ENCODE measurements around the gene CACNA2D3. TPM values are rescaled to one million over a fixed set of nuclear protein-coding genes. Genes with fewer than 3 reads are reported as not detected.

CACNA2D3 gene
- total RNA-seq, 2 donors from 2014 or later = 0.97 TPM; not detected in 1

- Mint-ChIP-seq H3K36me3 (ENCODE audit: low read depth) (no peaks in the 10 kb centered on the region), H3K9me3 (peaks cover 5% of the 10 kb centered on the region), H3K27ac (no peak overlapping the region), H3K4me1 (no peaks in the 10 kb centered on the region), H3K4me3 (no peak overlapping the region), H3K27me3 (ENCODE audit: insufficient read depth) (no peaks in the 10 kb centered on the region)
- no peak for DNase-seq
- Histone ChIP-seq H3K4me3 (ENCODE audit: low read length) (no peak overlapping the region), H3K27ac (ENCODE audit: low read depth, low read length) (no peak overlapping the region), H3K4me1 (ENCODE audit: control insufficient read depth, insufficient read depth, low read length) (no peaks in the 10 kb centered on the region), H3K9me3 (ENCODE audit: control insufficient read depth, low read length) (peaks cover 20% of the 10 kb centered on the region), H3K27me3 (ENCODE audit: control insufficient read depth, insufficient read depth, low read length, poor library complexity, severe bottlenecking) (no peaks in the 10 kb centered on the region), H3K9ac (ENCODE audit: extremely low read depth, low read length, poor library complexity, severe bottlenecking) (no peak overlapping the region), H3K36me3 (ENCODE audit: control insufficient read depth, insufficient read depth, low read length) (no peaks in the 10 kb centered on the region)
- no peak for TF ChIP-seq CTCF (conservative IDR thresholded peaks at IDR 0.05)
Measured at GRCh38 chr3:54783611-54784010, 661.3 kb downstream of the CACNA2D3 start.

GRCh38 chr3:54784021-54784420 lies 661.7 kb downstream of the CACNA2D3 start:
- H3K27ac Mint-ChIP-seq = no peak overlapping the region
- H3K36me3 ChIP-seq (ENCODE audit: control insufficient read depth, insufficient read depth, low read length) = no peaks in the 10 kb centered on the region
- no peak overlapping the region for H3K4me3 ChIP-seq (ENCODE audit: low read length)
- DNase-seq = no peak
- H3K9me3 ChIP-seq (ENCODE audit: control insufficient read depth, low read length) = peaks cover 20% of the 10 kb centered on the region
- no peaks in the 10 kb centered on the region for H3K36me3 Mint-ChIP-seq (ENCODE audit: low read depth)
- H3K4me1 ChIP-seq (ENCODE audit: control insufficient read depth, insufficient read depth, low read length) = no peaks in the 10 kb centered on the region
- H3K4me3 Mint-ChIP-seq = no peak overlapping the region
- H3K4me1 Mint-ChIP-seq = no peaks in the 10 kb centered on the region
- H3K27me3 Mint-ChIP-seq (ENCODE audit: insufficient read depth) = no peaks in the 10 kb centered on the region
- 85 to 90% methylated on average over 5 of the region's 5 CpGs for WGBS, 2 experiments (ENCODE audit: insufficient coverage in 1 of 2, insufficient read length in 1 of 2)
- no peak for TF ChIP-seq CTCF (conservative IDR thresholded peaks at IDR 0.05)
- no peak overlapping the region for H3K27ac ChIP-seq (ENCODE audit: low read depth, low read length)
- peaks cover 5% of the 10 kb centered on the region for H3K9me3 Mint-ChIP-seq
- no peak overlapping the region for H3K9ac ChIP-seq (ENCODE audit: extremely low read depth, low read length, poor library complexity, severe bottlenecking)
- H3K27me3 ChIP-seq (ENCODE audit: control insufficient read depth, insufficient read depth, low read length, poor library complexity, severe bottlenecking) = no peaks in the 10 kb centered on the region

GRCh38 chr3:54785976-54786375 lies 663.6 kb downstream of the CACNA2D3 start:
- Histone ChIP-seq H3K9me3 (ENCODE audit: control insufficient read depth, low read length) (peaks cover 20% of the 10 kb centered on the region), H3K4me3 (ENCODE audit: low read length) (no peak overlapping the region), H3K9ac (ENCODE audit: extremely low read depth, low read length, poor library complexity, severe bottlenecking) (no peak overlapping the region), H3K27ac (ENCODE audit: low read depth, low read length) (no peak overlapping the region), H3K4me1 (ENCODE audit: control insufficient read depth, insufficient read depth, low read length) (no peaks in the 10 kb centered on the region), H3K27me3 (ENCODE audit: control insufficient read depth, insufficient read depth, low read length, poor library complexity, severe bottlenecking) (no peaks in the 10 kb centered on the region), H3K36me3 (ENCODE audit: control insufficient read depth, insufficient read depth, low read length) (no peaks in the 10 kb centered on the region)
- Mint-ChIP-seq H3K36me3 (ENCODE audit: low read depth) (no peaks in the 10 kb centered on the region), H3K27me3 (ENCODE audit: insufficient read depth) (no peaks in the 10 kb centered on the region), H3K9me3 (peaks cover 5% of the 10 kb centered on the region), H3K4me3 (no peak overlapping the region), H3K27ac (no peak overlapping the region), H3K4me1 (peaks cover 8% of the 10 kb centered on the region)
- 92 to 100% methylated on average over 2 to 3 of the region's 3 CpGs for WGBS, 2 experiments (ENCODE audit: insufficient coverage in 1 of 2, insufficient read length in 1 of 2)
- DNase-seq = no peak
- no peak for TF ChIP-seq CTCF (conservative IDR thresholded peaks at IDR 0.05)

Data from endodermal cell (in vitro differentiated cells).